Measurements from ENCODE around the gene FRS3. TPM values are rescaled to one million over a fixed set of nuclear protein-coding genes. Genes with fewer than 3 reads are reported as not detected.

FRS3 gene
- total and polyA plus RNA-seq, 2 of the 13 experiments (the other 11 are each of a cell fraction or from before 2014, with no cell fraction given), result 3.0 to 7.4 TPM

DNA sequence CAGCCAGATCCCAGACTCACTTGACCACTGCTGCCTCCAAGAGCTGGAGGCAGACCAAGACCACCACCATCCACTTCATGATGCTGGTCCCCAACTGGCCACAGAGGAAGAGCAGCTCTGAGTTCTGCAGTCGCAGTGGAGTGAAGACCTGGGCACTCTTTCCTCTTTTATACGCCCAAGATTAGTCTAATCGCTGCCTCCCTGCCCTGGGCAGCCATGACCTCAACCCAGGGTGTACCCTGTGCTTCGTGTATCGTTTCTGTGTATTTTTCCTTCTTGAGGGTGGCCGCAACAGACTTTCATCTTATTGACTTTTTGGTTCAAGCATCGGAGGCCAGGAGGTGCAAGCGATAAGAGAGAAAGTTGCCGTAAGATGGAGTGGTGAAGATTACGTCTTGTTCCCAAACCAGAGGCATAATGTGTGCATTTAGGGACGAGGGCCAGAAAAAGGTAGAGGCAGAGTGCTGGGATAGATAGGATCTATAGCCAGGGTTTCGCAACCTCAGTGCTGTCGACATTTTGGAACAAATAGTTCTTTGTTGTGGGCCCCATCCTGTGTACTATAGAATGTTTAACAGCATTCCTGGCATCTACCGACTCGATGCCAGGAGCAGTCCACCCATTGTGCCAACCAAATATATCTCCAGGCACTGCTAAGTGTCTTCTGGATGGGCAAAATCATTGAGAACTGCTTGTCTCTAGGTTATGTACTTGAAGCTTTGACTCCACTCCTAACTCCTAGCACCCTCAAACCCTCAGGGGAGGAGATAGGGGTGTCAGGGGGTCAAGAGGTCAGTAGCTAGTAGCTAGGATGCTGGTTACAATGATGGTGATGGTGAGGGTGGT is 32.2 kb downstream of the FRS3 start, which contains the start of gene PGC (continued):
- TF ChIP-seq HNRNPLL (IDR thresholded peaks at IDR 0.05; ENCODE audit: low read depth, low read length, poor library complexity, severe bottlenecking), result peak; percentile 40
- TF ChIP-seq ESRRA (CRISPR knock-in tag; IDR thresholded peaks at IDR 0.05; ENCODE audit: low read depth), result peak; percentile 88; the same call in 1 of the 2 replicates
- TF ChIP-seq RELA (CRISPR knock-in tag; IDR thresholded peaks at IDR 0.05), result no peak
- TF ChIP-seq GATAD2A (CRISPR knock-in tag; IDR thresholded peaks at IDR 0.05), result peak; percentile 99
- TF ChIP-seq, protein P1, sequence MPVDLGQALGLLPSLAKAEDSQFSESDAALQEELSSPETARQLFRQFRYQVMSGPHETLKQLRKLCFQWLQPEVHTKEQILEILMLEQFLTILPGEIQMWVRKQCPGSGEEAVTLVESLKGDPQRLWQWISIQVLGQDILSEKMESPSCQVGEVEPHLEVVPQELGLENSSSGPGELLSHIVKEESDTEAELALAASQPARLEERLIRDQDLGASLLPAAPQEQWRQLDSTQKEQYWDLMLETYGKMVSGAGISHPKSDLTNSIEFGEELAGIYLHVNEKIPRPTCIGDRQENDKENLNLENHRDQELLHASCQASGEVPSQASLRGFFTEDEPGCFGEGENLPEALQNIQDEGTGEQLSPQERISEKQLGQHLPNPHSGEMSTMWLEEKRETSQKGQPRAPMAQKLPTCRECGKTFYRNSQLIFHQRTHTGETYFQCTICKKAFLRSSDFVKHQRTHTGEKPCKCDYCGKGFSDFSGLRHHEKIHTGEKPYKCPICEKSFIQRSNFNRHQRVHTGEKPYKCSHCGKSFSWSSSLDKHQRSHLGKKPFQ (CRISPR knock-in tag; IDR thresholded peaks at IDR 0.05; ENCODE audit: insufficient replicate concordance), result no peak
- no peak for TF ChIP-seq MEF2D (CRISPR knock-in tag; IDR thresholded peaks at IDR 0.05)
- TF ChIP-seq ZKSCAN5 (CRISPR knock-in tag; IDR thresholded peaks at IDR 0.05), result no peak
- TF ChIP-seq, protein P2, sequence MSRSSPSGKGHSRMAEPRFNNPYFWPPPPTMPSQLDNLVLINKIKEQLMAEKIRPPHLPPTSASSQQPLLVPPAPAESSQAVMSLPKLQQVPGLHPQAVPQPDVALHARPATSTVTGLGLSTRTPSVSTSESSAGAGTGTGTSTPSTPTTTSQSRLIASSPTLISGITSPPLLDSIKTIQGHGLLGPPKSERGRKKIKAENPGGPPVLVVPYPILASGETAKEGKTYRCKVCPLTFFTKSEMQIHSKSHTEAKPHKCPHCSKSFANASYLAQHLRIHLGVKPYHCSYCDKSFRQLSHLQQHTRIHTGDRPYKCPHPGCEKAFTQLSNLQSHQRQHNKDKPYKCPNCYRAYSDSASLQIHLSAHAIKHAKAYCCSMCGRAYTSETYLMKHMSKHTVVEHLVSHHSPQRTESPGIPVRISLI (CRISPR knock-in tag; IDR thresholded peaks at IDR 0.05; ENCODE audit: borderline replicate concordance), result peak; percentile 67; the same call in 1 of the 2 replicates
- peak; percentile 97; the same call in 1 of the 2 replicates for TF ChIP-seq FOXJ3 (CRISPR knock-in tag; IDR thresholded peaks at IDR 0.05; ENCODE audit: borderline replicate concordance)
- peak; percentile 47; the same call in 1 of the 2 replicates for TF ChIP-seq TGIF2 (CRISPR knock-in tag; IDR thresholded peaks at IDR 0.05)
- TF ChIP-seq ZNF713 (CRISPR knock-in tag; IDR thresholded peaks at IDR 0.05), result no peak
- peak; percentile 85 for TF ChIP-seq ZNF331 (CRISPR knock-in tag; IDR thresholded peaks at IDR 0.05)
- TF ChIP-seq TCF7L2 (IDR thresholded peaks at IDR 0.05; ENCODE audit: low read depth, low read length), result peak; percentile 90
- TF ChIP-seq ZFP41 (CRISPR knock-in tag; IDR thresholded peaks at IDR 0.05; ENCODE audit: borderline replicate concordance), result peak; percentile 61; the same call in 1 of the 2 replicates
- TF ChIP-seq, protein P3, sequence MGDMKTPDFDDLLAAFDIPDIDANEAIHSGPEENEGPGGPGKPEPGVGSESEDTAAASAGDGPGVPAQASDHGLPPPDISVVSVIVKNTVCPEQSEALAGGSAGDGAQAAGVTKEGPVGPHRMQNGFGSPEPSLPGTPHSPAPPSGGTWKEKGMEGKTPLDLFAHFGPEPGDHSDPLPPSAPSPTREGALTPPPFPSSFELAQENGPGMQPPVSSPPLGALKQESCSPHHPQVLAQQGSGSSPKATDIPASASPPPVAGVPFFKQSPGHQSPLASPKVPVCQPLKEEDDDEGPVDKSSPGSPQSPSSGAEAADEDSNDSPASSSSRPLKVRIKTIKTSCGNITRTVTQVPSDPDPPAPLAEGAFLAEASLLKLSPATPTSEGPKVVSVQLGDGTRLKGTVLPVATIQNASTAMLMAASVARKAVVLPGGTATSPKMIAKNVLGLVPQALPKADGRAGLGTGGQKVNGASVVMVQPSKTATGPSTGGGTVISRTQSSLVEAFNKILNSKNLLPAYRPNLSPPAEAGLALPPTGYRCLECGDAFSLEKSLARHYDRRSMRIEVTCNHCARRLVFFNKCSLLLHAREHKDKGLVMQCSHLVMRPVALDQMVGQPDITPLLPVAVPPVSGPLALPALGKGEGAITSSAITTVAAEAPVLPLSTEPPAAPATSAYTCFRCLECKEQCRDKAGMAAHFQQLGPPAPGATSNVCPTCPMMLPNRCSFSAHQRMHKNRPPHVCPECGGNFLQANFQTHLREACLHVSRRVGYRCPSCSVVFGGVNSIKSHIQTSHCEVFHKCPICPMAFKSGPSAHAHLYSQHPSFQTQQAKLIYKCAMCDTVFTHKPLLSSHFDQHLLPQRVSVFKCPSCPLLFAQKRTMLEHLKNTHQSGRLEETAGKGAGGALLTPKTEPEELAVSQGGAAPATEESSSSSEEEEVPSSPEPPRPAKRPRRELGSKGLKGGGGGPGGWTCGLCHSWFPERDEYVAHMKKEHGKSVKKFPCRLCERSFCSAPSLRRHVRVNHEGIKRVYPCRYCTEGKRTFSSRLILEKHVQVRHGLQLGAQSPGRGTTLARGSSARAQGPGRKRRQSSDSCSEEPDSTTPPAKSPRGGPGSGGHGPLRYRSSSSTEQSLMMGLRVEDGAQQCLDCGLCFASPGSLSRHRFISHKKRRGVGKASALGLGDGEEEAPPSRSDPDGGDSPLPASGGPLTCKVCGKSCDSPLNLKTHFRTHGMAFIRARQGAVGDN (CRISPR knock-in tag; IDR thresholded peaks at IDR 0.05), result peak; percentile 72
- TF ChIP-seq ZNF337 (CRISPR knock-in tag; IDR thresholded peaks at IDR 0.05; ENCODE audit: borderline replicate concordance, low read depth), result peak; percentile 57; the same call in 1 of the 2 replicates
- TF ChIP-seq ZNF557 (CRISPR knock-in tag; IDR thresholded peaks at IDR 0.05), result no peak; the same call in 1 of the 2 replicates
- TF ChIP-seq FOXK1 (CRISPR knock-in tag; IDR thresholded peaks at IDR 0.05; ENCODE audit: borderline replicate concordance, low read depth), result peak; percentile 61; the same call in 1 of the 2 replicates
- TF ChIP-seq ZNF431 (CRISPR knock-in tag; IDR thresholded peaks at IDR 0.05; ENCODE audit: borderline replicate concordance, low read depth), result no peak
- no peak for TF ChIP-seq RNF2 (conservative IDR thresholded peaks at IDR 0.05; ENCODE audit: low read depth)
